Measurements from ENCODE around the gene MFAP5. TPM values are rescaled to one million over a fixed set of nuclear protein-coding genes. Genes with fewer than 3 reads are reported as not detected.
"Not testable (repeated sequence)": the region's sequence is repeated elsewhere in the genome, so short reads cannot be mapped to it uniquely, and the experiment has no call there.

Gene MFAP5
- total RNA-seq, 2 donors from 2014 or later: not detected

GRCh38 chr12:8658346-8658745 lies 4.3 kb downstream of the MFAP5 start:
- H3K27me3 Mint-ChIP-seq: peaks cover 7% of the 10 kb centered on the region
- no peak overlapping the region for H3K27ac Mint-ChIP-seq
- H3K9me3 Mint-ChIP-seq: no peaks in the 10 kb centered on the region
- no peaks in the 10 kb centered on the region for H3K36me3 Mint-ChIP-seq (ENCODE audit: low read depth)
- H3K4me1 Mint-ChIP-seq: no peaks in the 10 kb centered on the region
- H3K4me3 Mint-ChIP-seq: no peak overlapping the region
- no peak for ATAC-seq (replicated peaks)

GRCh38 chr12:8655421-8655820 lies 7.2 kb downstream of the MFAP5 start:
- H3K36me3 Mint-ChIP-seq (ENCODE audit: low read depth): no peaks in the 10 kb centered on the region
- no peak for ATAC-seq (replicated peaks)
- H3K9me3 Mint-ChIP-seq: no peaks in the 10 kb centered on the region
- H3K4me3 Mint-ChIP-seq: no peak overlapping the region
- H3K27me3 Mint-ChIP-seq: peaks cover 17% of the 10 kb centered on the region
- no peaks in the 10 kb centered on the region for H3K4me1 Mint-ChIP-seq
- no peak overlapping the region for H3K27ac Mint-ChIP-seq

GRCh38 chr12:8648576-8649205 lies 13.9 kb downstream of the MFAP5 start:
- peak overlapping the region; percentile 23 for H3K27ac Mint-ChIP-seq
- ATAC-seq (replicated peaks): peak; percentile 86
- H3K9me3 Mint-ChIP-seq: no peaks in the 10 kb centered on the region
- H3K4me1 Mint-ChIP-seq: peaks cover 31% of the 10 kb centered on the region
- H3K27me3 Mint-ChIP-seq: peaks cover 29% of the 10 kb centered on the region
- peak overlapping the region; percentile 8 for H3K4me3 Mint-ChIP-seq
- H3K36me3 Mint-ChIP-seq (ENCODE audit: low read depth): no peaks in the 10 kb centered on the region

- Mint-ChIP-seq H3K4me3 (no peak overlapping the region), H3K36me3 (ENCODE audit: low read depth) (no peaks in the 10 kb centered on the region), H3K4me1 (peaks cover 33% of the 10 kb centered on the region), H3K27me3 (peaks cover 23% of the 10 kb centered on the region), H3K27ac (no peak overlapping the region), H3K9me3 (no peaks in the 10 kb centered on the region)
- no peak for ATAC-seq (replicated peaks)
Measured at GRCh38 chr12:8647968-8648367, 14.7 kb downstream of the MFAP5 start.

DNA sequence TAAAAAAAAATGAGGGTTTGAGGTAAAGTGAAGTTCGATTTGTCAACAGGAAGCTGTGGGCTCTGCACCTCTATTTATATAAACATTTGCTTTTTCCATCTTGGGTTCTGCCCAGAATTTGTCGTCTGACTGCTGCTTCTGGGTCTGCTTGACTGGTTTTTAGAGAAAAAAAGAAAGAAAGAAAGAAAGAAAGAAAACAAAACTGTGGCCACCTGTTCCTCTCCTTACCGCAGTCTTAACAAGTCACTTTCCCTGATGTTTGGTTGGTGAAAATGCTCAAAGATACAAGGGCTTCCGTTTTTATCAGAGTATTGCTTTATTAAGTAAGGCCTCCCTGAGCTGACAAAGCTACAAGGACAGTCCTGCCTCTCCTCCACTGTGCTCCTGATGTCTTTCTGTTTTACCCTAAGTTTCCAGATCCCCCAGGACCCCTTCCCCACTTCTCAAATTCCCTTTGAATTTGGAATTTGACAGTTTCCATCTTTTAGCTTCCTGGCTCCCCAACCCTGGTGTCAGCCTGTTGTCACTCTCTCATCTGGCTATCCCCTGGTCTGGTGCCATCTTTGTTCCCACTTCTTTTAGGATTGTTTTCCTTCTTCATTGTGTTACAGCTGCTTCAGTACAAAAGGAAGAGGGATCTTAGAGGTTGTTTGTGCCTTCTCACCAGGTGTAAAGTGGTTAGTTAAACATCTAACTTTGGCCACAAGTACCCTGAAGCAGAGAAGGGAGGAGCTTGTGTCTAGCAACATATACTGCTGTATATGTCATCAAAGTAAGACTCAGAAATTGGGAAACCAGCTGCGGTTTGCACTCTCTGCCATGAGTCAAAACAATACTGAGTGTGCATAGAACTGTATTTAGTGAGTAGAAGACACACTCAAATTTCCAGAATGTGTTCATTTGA lies 18.0 kb downstream of the MFAP5 start:
- peak; percentile 84 for ATAC-seq (replicated peaks)
- peaks cover 9% of the 10 kb centered on the region for H3K27me3 Mint-ChIP-seq
- peak overlapping the region; percentile 44 for H3K27ac Mint-ChIP-seq
- H3K36me3 Mint-ChIP-seq (ENCODE audit: low read depth): no peaks in the 10 kb centered on the region
- peak overlapping the region; percentile 57 for H3K4me3 Mint-ChIP-seq
- peaks cover 33% of the 10 kb centered on the region for H3K4me1 Mint-ChIP-seq
- no peaks in the 10 kb centered on the region for H3K9me3 Mint-ChIP-seq

- Mint-ChIP-seq H3K27ac (no peak overlapping the region), H3K27me3 (peaks cover 6% of the 10 kb centered on the region)
- no peak for ATAC-seq (replicated peaks)
Measured at GRCh38 chr12:8642775-8643174, 19.9 kb downstream of the MFAP5 start.

DNA sequence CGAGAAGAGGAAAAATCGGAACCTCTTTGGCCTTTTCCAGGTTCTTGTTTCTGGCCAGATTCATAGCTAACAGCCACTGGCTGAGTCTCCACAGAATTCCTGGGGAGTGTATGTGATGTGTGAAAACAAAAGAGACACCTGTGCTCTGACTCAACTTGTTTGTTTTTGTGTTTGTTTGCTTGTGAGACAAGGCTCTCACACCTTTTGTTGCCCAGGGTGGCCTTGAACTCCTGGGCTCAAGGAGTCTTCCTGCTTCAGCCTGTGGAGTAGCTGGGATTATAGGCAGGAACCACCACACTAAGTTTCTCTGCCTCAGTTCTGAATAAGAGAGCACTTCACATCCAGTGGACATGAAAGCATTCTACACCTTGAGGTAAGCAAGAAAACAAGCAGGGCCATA lies 22.7 kb downstream of the MFAP5 start:
- Mint-ChIP-seq H3K4me1 (peaks cover 12% of the 10 kb centered on the region), H3K36me3 (ENCODE audit: low read depth) (no peaks in the 10 kb centered on the region), H3K27me3 (no peaks in the 10 kb centered on the region), H3K27ac (no peak overlapping the region), H3K4me3 (no peak overlapping the region), H3K9me3 (no peaks in the 10 kb centered on the region)
- no peak for ATAC-seq (replicated peaks)

More at GRCh38 chr12:8642775-8643174, 19.9 kb downstream of the MFAP5 start:
- no peaks in the 10 kb centered on the region for H3K36me3 Mint-ChIP-seq (ENCODE audit: low read depth)
- H3K4me3 Mint-ChIP-seq: no peak overlapping the region
- H3K9me3 Mint-ChIP-seq: no peaks in the 10 kb centered on the region
- peaks cover 18% of the 10 kb centered on the region for H3K4me1 Mint-ChIP-seq

GRCh38 chr12:8638951-8639350 lies 23.7 kb downstream of the MFAP5 start:
- H3K9me3 Mint-ChIP-seq: no peaks in the 10 kb centered on the region
- no peak overlapping the region for H3K4me3 Mint-ChIP-seq
- no peak for ATAC-seq (replicated peaks)
- no peak overlapping the region for H3K27ac Mint-ChIP-seq
- no peaks in the 10 kb centered on the region for H3K36me3 Mint-ChIP-seq (ENCODE audit: low read depth)
- H3K4me1 Mint-ChIP-seq: peaks cover 4% of the 10 kb centered on the region
- peaks cover 3% of the 10 kb centered on the region for H3K27me3 Mint-ChIP-seq

DNA sequence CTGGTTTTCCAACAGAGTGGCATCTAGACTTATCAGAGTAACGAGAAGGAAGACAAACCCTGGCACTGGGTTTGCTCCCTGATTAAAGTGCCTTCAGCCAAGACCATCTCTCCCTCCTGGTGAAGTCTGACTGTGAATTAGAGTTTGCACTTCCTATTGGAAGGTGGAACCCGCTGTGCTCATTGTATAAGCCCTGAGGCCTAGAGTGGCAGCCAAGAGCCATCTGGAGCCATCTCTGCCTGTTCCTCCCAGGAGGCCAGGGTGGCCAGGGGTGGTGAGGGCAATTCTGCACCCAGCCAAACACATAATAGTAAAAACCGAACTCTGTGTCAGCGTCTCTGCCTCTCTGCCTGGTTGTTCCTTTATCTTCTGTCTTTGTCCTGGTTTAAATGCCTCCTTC lies 25.0 kb downstream of the MFAP5 start:
- Mint-ChIP-seq H3K36me3 (ENCODE audit: low read depth) (no peaks in the 10 kb centered on the region), H3K4me1 (no peaks in the 10 kb centered on the region), H3K9me3 (no peaks in the 10 kb centered on the region), H3K4me3 (no peak overlapping the region), H3K27me3 (peaks cover 3% of the 10 kb centered on the region), H3K27ac (no peak overlapping the region)
- no peak for ATAC-seq (replicated peaks)

DNA sequence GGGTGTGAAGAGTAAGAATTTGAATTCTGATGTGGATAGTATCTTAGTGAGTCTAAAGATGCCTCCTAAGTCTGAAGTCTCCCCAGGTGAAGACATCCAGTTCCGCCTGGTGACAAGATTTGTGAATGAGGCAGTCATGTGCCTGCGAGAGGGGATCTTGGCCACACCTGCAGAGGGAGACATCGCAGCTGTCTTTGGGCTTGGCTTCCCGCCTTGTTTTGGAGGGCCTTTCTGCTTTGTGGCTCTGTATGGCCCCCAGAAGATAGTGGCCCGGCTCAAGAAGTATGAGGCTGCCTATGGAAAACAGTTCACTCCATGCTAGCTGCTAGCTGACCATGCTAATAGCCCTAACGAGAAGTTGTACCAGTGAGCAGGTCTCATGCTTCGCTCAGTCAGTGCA lies 25.4 kb downstream of the MFAP5 start:
- no peak overlapping the region for H3K27ac Mint-ChIP-seq
- H3K4me3 Mint-ChIP-seq: no peak overlapping the region
- ATAC-seq (replicated peaks): no peak
- no peaks in the 10 kb centered on the region for H3K9me3 Mint-ChIP-seq
- peaks cover 3% of the 10 kb centered on the region for H3K27me3 Mint-ChIP-seq
- no peaks in the 10 kb centered on the region for H3K36me3 Mint-ChIP-seq (ENCODE audit: low read depth)
- H3K4me1 Mint-ChIP-seq: no peaks in the 10 kb centered on the region

DNA sequence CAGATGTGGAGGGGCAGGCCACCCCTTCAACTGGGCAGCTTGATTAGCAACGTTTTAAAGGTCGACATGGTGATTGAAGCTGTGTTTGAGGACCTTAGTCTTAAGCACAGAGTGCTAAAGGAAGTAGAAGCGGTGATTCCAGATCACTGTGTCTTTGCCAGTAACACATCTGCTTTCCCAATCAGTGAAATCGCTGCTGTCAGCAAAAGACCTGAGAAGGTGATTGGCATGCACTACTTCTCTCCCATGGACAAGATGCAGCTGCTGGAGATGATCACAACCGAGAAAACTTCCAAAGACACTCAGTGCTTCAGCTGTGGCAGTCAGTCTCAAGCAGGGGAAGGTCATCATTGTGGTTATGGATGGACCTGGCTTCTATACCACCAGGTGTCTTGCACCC lies 26.0 kb downstream of the MFAP5 start:
- no peak for ATAC-seq (replicated peaks)
- no peaks in the 10 kb centered on the region for H3K4me1 Mint-ChIP-seq
- peaks cover 3% of the 10 kb centered on the region for H3K27me3 Mint-ChIP-seq

DNA sequence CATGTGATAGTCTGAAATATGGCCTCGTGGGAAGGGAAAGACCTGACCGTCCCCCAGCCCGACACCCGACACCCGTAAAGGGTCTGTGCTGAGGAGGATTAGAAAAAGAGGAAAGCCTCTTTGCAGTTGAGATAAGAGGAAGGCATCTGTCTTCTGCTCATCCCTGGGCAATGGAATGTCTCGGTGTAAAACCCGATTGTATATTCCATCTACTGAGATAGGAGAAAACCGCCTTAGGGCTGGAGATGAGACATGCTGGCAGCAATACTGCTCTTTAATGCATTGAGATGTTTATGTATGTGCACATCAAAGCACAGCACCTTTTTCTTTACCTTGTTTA lies 26.6 kb downstream of the MFAP5 start:
- H3K27me3 Mint-ChIP-seq; H3K4me3 Mint-ChIP-seq; H3K36me3 Mint-ChIP-seq (ENCODE audit: low read depth); H3K4me1 Mint-ChIP-seq; ATAC-seq (replicated peaks); H3K9me3 Mint-ChIP-seq; H3K27ac Mint-ChIP-seq: not testable (repeated sequence)

More for the DNA sequence above, 26.0 kb downstream of the MFAP5 start:
- no peak overlapping the region for H3K27ac Mint-ChIP-seq
- no peaks in the 10 kb centered on the region for H3K36me3 Mint-ChIP-seq (ENCODE audit: low read depth)
- H3K9me3 Mint-ChIP-seq: no peaks in the 10 kb centered on the region
- H3K4me3 Mint-ChIP-seq: no peak overlapping the region

- H3K4me3 Mint-ChIP-seq; H3K27me3 Mint-ChIP-seq; ATAC-seq (replicated peaks); H3K9me3 Mint-ChIP-seq; H3K4me1 Mint-ChIP-seq; H3K36me3 Mint-ChIP-seq (ENCODE audit: low read depth); H3K27ac Mint-ChIP-seq: not testable (repeated sequence)
Measured at GRCh38 chr12:8635342-8636006, 27.2 kb downstream of the MFAP5 start.

- ATAC-seq (replicated peaks): no peak
- H3K4me3 Mint-ChIP-seq: no peak overlapping the region
- H3K4me1 Mint-ChIP-seq: no peaks in the 10 kb centered on the region
- no peaks in the 10 kb centered on the region for H3K36me3 Mint-ChIP-seq (ENCODE audit: low read depth)
- peaks cover 9% of the 10 kb centered on the region for H3K27me3 Mint-ChIP-seq
- H3K27ac Mint-ChIP-seq: no peak overlapping the region
- no peaks in the 10 kb centered on the region for H3K9me3 Mint-ChIP-seq
Measured at GRCh38 chr12:8630131-8630530, 32.5 kb downstream of the MFAP5 start.

All from activated T-helper 17 cell treated with anti-CD3 and anti-CD28 coated beads, Interleukin-2, amount 50 U/mL, for 72 hours (primary cell).